ENCODE results near the gene ACSBG1.
A peak's percentile ranks its signal among the peaks of the same experiment; 100 is the strongest.

The ACSBG1 gene

GRCh38 chr15:78229431-78230406 lies 4.6 kb downstream of the ACSBG1 start:
- no peak overlapping the region for H4K8ac ChIP-seq (ENCODE audit: low read length)
- H3K79me1 ChIP-seq (replicated peaks; ENCODE audit: low read length, poor library complexity, severe bottlenecking) = no peaks in the 10 kb centered on the region
- no peak overlapping the region for H3K14ac ChIP-seq (ENCODE audit: low read length in 2 of 2)
- no peak overlapping the region for H3K27ac ChIP-seq (ENCODE audit: low read length, poor library complexity, severe bottlenecking)
- no peak overlapping the region for H2AK5ac ChIP-seq (ENCODE audit: low read length, severe bottlenecking)
- H3K4ac ChIP-seq (ENCODE audit: low read depth in 1 of 2, low read length in 2 of 2) = no peak overlapping the region
- no peak overlapping the region for H3K9ac ChIP-seq (ENCODE audit: low read length)
- H2BK12ac ChIP-seq (ENCODE audit: low read length in 2 of 2) = no peak overlapping the region
- no peaks in the 10 kb centered on the region for H3K36me3 ChIP-seq (ENCODE audit: control insufficient read depth in 1 of 2, insufficient read depth in 2 of 2, low read depth in 1 of 2, low read length in 2 of 2)
- H3K4me1 ChIP-seq (ENCODE audit: control insufficient read depth, insufficient read depth, low read depth, low read length) = no peaks in the 10 kb centered on the region
- WGBS = 86% methylated on average over 17 of the region's 17 CpGs
- H2BK5ac ChIP-seq (ENCODE audit: low read depth, low read length, poor library complexity, severe bottlenecking) = no peak overlapping the region
- no peak overlapping the region for H4K91ac ChIP-seq (ENCODE audit: low read length)
- no peak overlapping the region for H2BK120ac ChIP-seq (ENCODE audit: low read depth, low read length)
- no peaks in the 10 kb centered on the region for H3K9me3 ChIP-seq (ENCODE audit: control insufficient read depth, low read length)
- peak overlapping the region in 1 of 2 experiments; percentile 14 for H3K18ac ChIP-seq (ENCODE audit: low read depth in 1 of 2, low read length in 2 of 2)
- H2BK15ac ChIP-seq (ENCODE audit: low read depth, poor library complexity, severe bottlenecking) = no peak overlapping the region
- no peak overlapping the region for H2AFZ ChIP-seq (ENCODE audit: low read depth, low read length)
- H3K27me3 ChIP-seq (ENCODE audit: control insufficient read depth in 1 of 2, insufficient read depth in 1 of 2, low read length in 2 of 2) = peaks cover 24 to 53% of the 10 kb centered on the region in 2 experiments
- no peak overlapping the region for H3K4me2 ChIP-seq (ENCODE audit: low read length, poor library complexity, severe bottlenecking)
- no peak overlapping the region for H3K4me3 ChIP-seq (ENCODE audit: insufficient read depth in 1 of 2, low read depth in 1 of 2, low read length in 2 of 2)
- H3K23ac ChIP-seq (ENCODE audit: low read length in 2 of 2) = no peak overlapping the region
- DNase-seq = no peak

GRCh38 chr15:78228356-78228996 lies 5.9 kb downstream of the ACSBG1 start:
- H2BK120ac ChIP-seq (ENCODE audit: low read depth, low read length) = no peak overlapping the region
- H4K91ac ChIP-seq (ENCODE audit: low read length) = no peak overlapping the region
- H2BK5ac ChIP-seq (ENCODE audit: low read depth, low read length, poor library complexity, severe bottlenecking) = no peak overlapping the region
- peaks cover 16 to 42% of the 10 kb centered on the region in 2 experiments for H3K27me3 ChIP-seq (ENCODE audit: control insufficient read depth in 1 of 2, insufficient read depth in 1 of 2, low read length in 2 of 2)
- H3K23ac ChIP-seq (ENCODE audit: low read length in 2 of 2) = no peak overlapping the region
- no peak overlapping the region for H2BK12ac ChIP-seq (ENCODE audit: low read length in 2 of 2)
- DNase-seq = no peak
- 95% methylated on average over 6 of the region's 8 CpGs for WGBS
- no peak overlapping the region for H3K4me3 ChIP-seq (ENCODE audit: insufficient read depth in 1 of 2, low read depth in 1 of 2, low read length in 2 of 2)
- no peaks in the 10 kb centered on the region for H3K36me3 ChIP-seq (ENCODE audit: control insufficient read depth in 1 of 2, insufficient read depth in 2 of 2, low read depth in 1 of 2, low read length in 2 of 2)
- no peak overlapping the region for H3K27ac ChIP-seq (ENCODE audit: low read length, poor library complexity, severe bottlenecking)
- H3K4me1 ChIP-seq (ENCODE audit: control insufficient read depth, insufficient read depth, low read depth, low read length) = no peaks in the 10 kb centered on the region
- H3K9ac ChIP-seq (ENCODE audit: low read length) = no peak overlapping the region
- H3K14ac ChIP-seq (ENCODE audit: low read length in 2 of 2) = no peak overlapping the region
- no peaks in the 10 kb centered on the region for H3K79me1 ChIP-seq (replicated peaks; ENCODE audit: low read length, poor library complexity, severe bottlenecking)
- no peak overlapping the region for H3K18ac ChIP-seq (ENCODE audit: low read depth in 1 of 2, low read length in 2 of 2)
- H2BK15ac ChIP-seq (ENCODE audit: low read depth, poor library complexity, severe bottlenecking) = no peak overlapping the region
- no peak overlapping the region for H3K4ac ChIP-seq (ENCODE audit: low read depth in 1 of 2, low read length in 2 of 2)
- H4K8ac ChIP-seq (ENCODE audit: low read length) = no peak overlapping the region
- no peak overlapping the region for H2AFZ ChIP-seq (ENCODE audit: low read depth, low read length)
- no peaks in the 10 kb centered on the region for H3K9me3 ChIP-seq (ENCODE audit: control insufficient read depth, low read length)
- H2AK5ac ChIP-seq (ENCODE audit: low read length, severe bottlenecking) = no peak overlapping the region
- no peak overlapping the region for H3K4me2 ChIP-seq (ENCODE audit: low read length, poor library complexity, severe bottlenecking)

- Histone ChIP-seq H3K18ac (ENCODE audit: low read depth in 1 of 2, low read length in 2 of 2) (no peak overlapping the region), H3K79me1 (replicated peaks; ENCODE audit: low read length, poor library complexity, severe bottlenecking) (no peaks in the 10 kb centered on the region), H2BK15ac (ENCODE audit: low read depth, poor library complexity, severe bottlenecking) (no peak overlapping the region), H4K91ac (ENCODE audit: low read length) (no peak overlapping the region), H4K8ac (ENCODE audit: low read length) (no peak overlapping the region), H2AFZ (ENCODE audit: low read depth, low read length) (no peak overlapping the region), H3K4ac (ENCODE audit: low read depth in 1 of 2, low read length in 2 of 2) (no peak overlapping the region), H3K36me3 (ENCODE audit: control insufficient read depth in 1 of 2, insufficient read depth in 2 of 2, low read depth in 1 of 2, low read length in 2 of 2) (no peaks in the 10 kb centered on the region), H3K9ac (ENCODE audit: low read length) (no peak overlapping the region), H3K23ac (ENCODE audit: low read length in 2 of 2) (no peak overlapping the region), H3K27ac (ENCODE audit: low read length, poor library complexity, severe bottlenecking) (no peak overlapping the region), H3K27me3 (ENCODE audit: control insufficient read depth in 1 of 2, insufficient read depth in 1 of 2, low read length in 2 of 2) (peaks cover 8 to 38% of the 10 kb centered on the region in 2 experiments), H2AK5ac (ENCODE audit: low read length, severe bottlenecking) (no peak overlapping the region), H2BK5ac (ENCODE audit: low read depth, low read length, poor library complexity, severe bottlenecking) (no peak overlapping the region), H3K4me1 (ENCODE audit: control insufficient read depth, insufficient read depth, low read depth, low read length) (no peaks in the 10 kb centered on the region), H2BK120ac (ENCODE audit: low read depth, low read length) (no peak overlapping the region), H3K14ac (ENCODE audit: low read length in 2 of 2) (no peak overlapping the region), H3K4me2 (ENCODE audit: low read length, poor library complexity, severe bottlenecking) (no peak overlapping the region), H2BK12ac (ENCODE audit: low read length in 2 of 2) (no peak overlapping the region), H3K4me3 (ENCODE audit: insufficient read depth in 1 of 2, low read depth in 1 of 2, low read length in 2 of 2) (no peak overlapping the region), H3K9me3 (ENCODE audit: control insufficient read depth, low read length) (no peaks in the 10 kb centered on the region)
- no peak for DNase-seq
- 83% methylated on average over 1 of the region's 3 CpGs for WGBS
Observed at GRCh38 chr15:78225783-78226541, 8.4 kb downstream of the ACSBG1 start.

- Histone ChIP-seq H3K9me3 (ENCODE audit: control insufficient read depth, low read length) (no peaks in the 10 kb centered on the region), H3K4ac (ENCODE audit: low read depth in 1 of 2, low read length in 2 of 2) (no peak overlapping the region), H3K18ac (ENCODE audit: low read depth in 1 of 2, low read length in 2 of 2) (no peak overlapping the region), H2BK12ac (ENCODE audit: low read length in 2 of 2) (no peak overlapping the region), H2BK15ac (ENCODE audit: low read depth, poor library complexity, severe bottlenecking) (no peak overlapping the region), H4K91ac (ENCODE audit: low read length) (no peak overlapping the region), H3K4me2 (ENCODE audit: low read length, poor library complexity, severe bottlenecking) (no peak overlapping the region), H3K9ac (ENCODE audit: low read length) (no peak overlapping the region), H3K14ac (ENCODE audit: low read length in 2 of 2) (no peak overlapping the region), H3K27me3 (ENCODE audit: control insufficient read depth in 1 of 2, insufficient read depth in 1 of 2, low read length in 2 of 2) (peaks cover 0 to 26% of the 10 kb centered on the region in 2 experiments), H2AK5ac (ENCODE audit: low read length, severe bottlenecking) (no peak overlapping the region), H3K27ac (ENCODE audit: low read length, poor library complexity, severe bottlenecking) (no peak overlapping the region), H3K23ac (ENCODE audit: low read length in 2 of 2) (no peak overlapping the region), H2AFZ (ENCODE audit: low read depth, low read length) (no peak overlapping the region), H3K4me3 (ENCODE audit: insufficient read depth in 1 of 2, low read depth in 1 of 2, low read length in 2 of 2) (no peak overlapping the region), H4K8ac (ENCODE audit: low read length) (no peak overlapping the region), H2BK120ac (ENCODE audit: low read depth, low read length) (no peak overlapping the region), H3K4me1 (ENCODE audit: control insufficient read depth, insufficient read depth, low read depth, low read length) (no peaks in the 10 kb centered on the region), H3K36me3 (ENCODE audit: control insufficient read depth in 1 of 2, insufficient read depth in 2 of 2, low read depth in 1 of 2, low read length in 2 of 2) (no peaks in the 10 kb centered on the region), H2BK5ac (ENCODE audit: low read depth, low read length, poor library complexity, severe bottlenecking) (no peak overlapping the region), H3K79me1 (replicated peaks; ENCODE audit: low read length, poor library complexity, severe bottlenecking) (no peaks in the 10 kb centered on the region)
- WGBS = 100% methylated on average over 2 of the region's 2 CpGs
- no peak for DNase-seq
Observed at GRCh38 chr15:78224023-78224411, 10.3 kb downstream of the ACSBG1 start.
